A673 (cell line): ENCODE data around the gene MAPKAP1. TPM values are rescaled to one million over a fixed set of nuclear protein-coding genes. Genes with fewer than 3 reads are reported as not detected.

Experiments
- BruUV-seq: library from RNA; stranded (reverse); fragments of 400-500 nt; replicated peaks from 2 replicates; lab custom pipeline; 2021; lab: Mats Ljungman, UMichigan
- CTCF ChIA-PET: fragments of 300-600 bp; sonication (Branson Sonifier 250); formaldehyde crosslinking; loops from one replicate; lab custom pipeline; 2022; ENCODE audit warnings: antibody characterized with exemption; lab: Charles Lee
- POLR2A ChIA-PET: fragments of 300-600 bp; sonication (Branson Sonifier 250); formaldehyde crosslinking; loops from one replicate; lab custom pipeline; 2022; ENCODE audit warnings: antibody characterized with exemption; ENCODE audit not compliant: low non-redundant PET; lab: Charles Lee
- DNase-seq: peaks from one replicate; pipeline ENCODE4 v3.0.0-alpha.2; 2015; ENCODE audit warnings: low spot score
- H3K27ac ChIP-seq: fragments of 200-600 bp; sonication (generic); 2 replicates; pipeline ENCODE4 v1.5.1; 2016; ENCODE audit warnings: mixed run types, low read depth, mild to moderate bottlenecking, mixed read lengths, antibody characterized with exemption, low read length; ENCODE audit not compliant: poor library complexity, severe bottlenecking
- H3K27me3 ChIP-seq: fragments of 200-600 bp; sonication (generic); replicated peaks from 2 replicates; pipeline ENCODE4 v1.6.1; 2017; ENCODE audit warnings: mixed run types, low read depth, mild to moderate bottlenecking, mixed read lengths, antibody characterized with exemption, low read length; ENCODE audit not compliant: insufficient read depth, poor library complexity
- H3K36me3 ChIP-seq: fragments of 200-600 bp; sonication (generic); 2 replicates; pipeline ENCODE4 v1.6.1; 2016; ENCODE audit warnings: mixed run types, mild to moderate bottlenecking, mixed read lengths, antibody characterized with exemption, low read length; ENCODE audit not compliant: insufficient read depth, poor library complexity, severe bottlenecking
- H3K4me1 ChIP-seq: fragments of 200-600 bp; sonication (generic); 2 replicates; pipeline ENCODE4 v1.6.1; 2017; ENCODE audit warnings: mixed run types, mild to moderate bottlenecking, mixed read lengths, antibody characterized with exemption, low read length; ENCODE audit not compliant: insufficient read depth, poor library complexity, severe bottlenecking
- H3K4me3 ChIP-seq: fragments of 200-600 bp; sonication (generic); 2 replicates; pipeline ENCODE4 v1.5.1; 2016; ENCODE audit warnings: low read depth, mixed run types, mild to moderate bottlenecking, mixed read lengths, low read length; ENCODE audit not compliant: poor library complexity, severe bottlenecking
- H3K9me3 ChIP-seq: fragments of 200-600 bp; sonication (generic); 2 replicates; pipeline ENCODE4 v1.6.1; 2016; ENCODE audit warnings: mixed run types, low read depth, mild to moderate bottlenecking, mixed read lengths, antibody characterized with exemption, low read length; ENCODE audit not compliant: poor library complexity, severe bottlenecking
- EZH2 ChIP-seq: fragments of 200-600 bp; sonication (generic); IDR thresholded peaks from 2 replicates; pipeline ENCODE4 v1.6.1; 2017; ENCODE audit warnings: borderline replicate concordance, low read depth, mild to moderate bottlenecking, mixed read lengths, antibody characterized with exemption, low read length; ENCODE audit not compliant: poor library complexity, severe bottlenecking
- intact Hi-C: fragments of 100-400 bp; cut with micrococcal nuclease; formaldehyde crosslinking; loops from one replicate; pipeline ENCODE4 v1.10.0; 2022; ENCODE audit not compliant: unreplicated experiment
- total RNA-seq: library from RNA; stranded (reverse); gene quantifications from 2 replicates; pipeline ENCODE4 v1.2.3, GENCODE V29; 2021
- TF ChIP-seq, protein P1 (sequence below): fragments of 300-800, 200-600 bp; sonication (generic); conservative IDR thresholded peaks from 2 replicates; pipeline ENCODE4 v1.5.1; 2017; ENCODE audit warnings: low read depth, mild to moderate bottlenecking, antibody characterized with exemption, low read length, moderate library complexity, mixed read lengths

MAPKAP1 gene
- total RNA-seq, 1 experiment from 2014 or later: 98.7 TPM

- Histone ChIP-seq H3K27ac (no peak overlapping the region), H3K4me3 (no peak overlapping the region), H3K27me3 (no peaks in the 10 kb centered on the region), H3K9me3 (no peaks in the 10 kb centered on the region), H3K36me3 (no peaks in the 10 kb centered on the region), H3K4me1 (no peaks in the 10 kb centered on the region)
- no peak for TF ChIP-seq EZH2
- TF ChIP-seq, protein P1, sequence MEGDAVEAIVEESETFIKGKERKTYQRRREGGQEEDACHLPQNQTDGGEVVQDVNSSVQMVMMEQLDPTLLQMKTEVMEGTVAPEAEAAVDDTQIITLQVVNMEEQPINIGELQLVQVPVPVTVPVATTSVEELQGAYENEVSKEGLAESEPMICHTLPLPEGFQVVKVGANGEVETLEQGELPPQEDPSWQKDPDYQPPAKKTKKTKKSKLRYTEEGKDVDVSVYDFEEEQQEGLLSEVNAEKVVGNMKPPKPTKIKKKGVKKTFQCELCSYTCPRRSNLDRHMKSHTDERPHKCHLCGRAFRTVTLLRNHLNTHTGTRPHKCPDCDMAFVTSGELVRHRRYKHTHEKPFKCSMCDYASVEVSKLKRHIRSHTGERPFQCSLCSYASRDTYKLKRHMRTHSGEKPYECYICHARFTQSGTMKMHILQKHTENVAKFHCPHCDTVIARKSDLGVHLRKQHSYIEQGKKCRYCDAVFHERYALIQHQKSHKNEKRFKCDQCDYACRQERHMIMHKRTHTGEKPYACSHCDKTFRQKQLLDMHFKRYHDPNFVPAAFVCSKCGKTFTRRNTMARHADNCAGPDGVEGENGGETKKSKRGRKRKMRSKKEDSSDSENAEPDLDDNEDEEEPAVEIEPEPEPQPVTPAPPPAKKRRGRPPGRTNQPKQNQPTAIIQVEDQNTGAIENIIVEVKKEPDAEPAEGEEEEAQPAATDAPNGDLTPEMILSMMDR: no peak
- intact Hi-C loops: no loop called here
- no peak for DNase-seq
- no TSS peak for BruUV-seq
- ChIA-PET POLR2A (no interaction called here), CTCF (no interaction called here)
Measured at GRCh38 chr9:125444166-125444565, 262.8 kb downstream of the MAPKAP1 start.

- Histone ChIP-seq H3K27ac (no peak overlapping the region), H3K4me1 (no peaks in the 10 kb centered on the region), H3K27me3 (no peaks in the 10 kb centered on the region), H3K36me3 (no peaks in the 10 kb centered on the region), H3K9me3 (no peaks in the 10 kb centered on the region), H3K4me3 (no peak overlapping the region)
- no peak for TF ChIP-seq EZH2
- TF ChIP-seq, protein P1: no peak
- ChIA-PET POLR2A (no interaction called here), CTCF (no interaction called here)
- no peak for DNase-seq
- no TSS peak for BruUV-seq
- intact Hi-C loops: no loop called here
Measured at GRCh38 chr9:125443367-125443766, 263.6 kb downstream of the MAPKAP1 start.

- DNase-seq: no peak
- TF ChIP-seq EZH2: no peak
- TF ChIP-seq, protein P1: no peak
- H3K4me1 ChIP-seq: no peaks in the 10 kb centered on the region
- H3K27me3 ChIP-seq: no peaks in the 10 kb centered on the region
- H3K9me3 ChIP-seq: no peaks in the 10 kb centered on the region
- H3K36me3 ChIP-seq: no peaks in the 10 kb centered on the region
- no peak overlapping the region for H3K4me3 ChIP-seq
- intact Hi-C loops: no loop called here
- CTCF ChIA-PET: no interaction called here
- POLR2A ChIA-PET: interaction anchor here (0.6 kb wide), 1 partner anchor 85 kb away, joined by 6 read pairs; no protein-coding TSS in a partner anchor
- no peak overlapping the region for H3K27ac ChIP-seq
- no TSS peak for BruUV-seq
Measured at GRCh38 chr9:125442452-125442851, 264.6 kb downstream of the MAPKAP1 start.
